NCI-H748 treated with DMSO at 0.1 percent for 48 hours (cell line): ENCODE results near the gene CFAP141.
"Not testable (repeated sequence)": the region's sequence is repeated elsewhere in the genome, so short reads cannot be mapped to it uniquely, and the experiment has no call there.

ENCODE experiments used
- DNase-seq: peaks from one replicate; lab custom pipeline; 2025; lab: John Stamatoyannopoulos, UW

Gene CFAP141

GRCh38 chr1:154208677-154209388 is 2.7 kb upstream of the CFAP141 start:
- DNase-seq = no peak

- no peak for DNase-seq
These were observed 1.1 kb upstream of the CFAP141 start for GRCh38 chr1:154207262-154207661.

- DNase-seq = not testable (repeated sequence)
These were observed 355 bp downstream of the CFAP141 start for GRCh38 chr1:154205778-154206177.

GRCh38 chr1:154199563-154199879 is 6.6 kb downstream of the CFAP141 start:
- no peak for DNase-seq

GRCh38 chr1:154198756-154199562 is 7.2 kb downstream of the CFAP141 start:
- DNase-seq = peak; percentile 28

- DNase-seq = no peak
These were observed 12.3 kb downstream of the CFAP141 start for GRCh38 chr1:154193821-154194220.

GRCh38 chr1:154192476-154192875 is 13.7 kb downstream of the CFAP141 start:
- no peak for DNase-seq

GRCh38 chr1:154191990-154192461 is 14.1 kb downstream of the CFAP141 start, which contains the start of gene TPM3:
Gene TPM3, minus strand, starts transcription at chr1:154192100. Its CDS starts 82 bp downstream, at chr1:154192018.
- no peak for DNase-seq

GRCh38 chr1:154190550-154190949 is 15.6 kb downstream of the CFAP141 start:
- DNase-seq = no peak

- no peak for DNase-seq
These were observed 19.2 kb downstream of the CFAP141 start for GRCh38 chr1:154186852-154187501.

GRCh38 chr1:154186177-154186576 is 20.0 kb downstream of the CFAP141 start:
- peak; percentile 38 for DNase-seq

GRCh38 chr1:154183046-154183915 is 22.9 kb downstream of the CFAP141 start:
- peak; percentile 95 for DNase-seq

- peak; percentile 43 for DNase-seq
These were observed 23.6 kb downstream of the CFAP141 start for GRCh38 chr1:154182344-154183045.

GRCh38 chr1:154181944-154182343 is 24.2 kb downstream of the CFAP141 start:
- no peak for DNase-seq

- no peak for DNase-seq
These were observed 26.0 kb downstream of the CFAP141 start for GRCh38 chr1:154179946-154180687.

GRCh38 chr1:154178911-154179811 is 27.0 kb downstream of the CFAP141 start:
- no peak for DNase-seq

GRCh38 chr1:154178013-154178412 is 28.1 kb downstream of the CFAP141 start:
- DNase-seq = no peak

- DNase-seq = no peak
These were observed 29.8 kb downstream of the CFAP141 start for GRCh38 chr1:154176337-154176736.

GRCh38 chr1:154174654-154175053 is 31.5 kb downstream of the CFAP141 start:
- no peak for DNase-seq
